Measurements from ENCODE around the gene LRBA.
"Not testable (repeated sequence)": the region's sequence is repeated elsewhere in the genome, so short reads cannot be mapped to it uniquely, and the experiment has no call there.

Gene LRBA

GRCh38 chr4:150546286-150546685 is 468.8 kb downstream of the LRBA start:
- no peak overlapping the region for H3K4me3 ChIP-seq (ENCODE audit: low read length)
- TF ChIP-seq, protein P1, sequence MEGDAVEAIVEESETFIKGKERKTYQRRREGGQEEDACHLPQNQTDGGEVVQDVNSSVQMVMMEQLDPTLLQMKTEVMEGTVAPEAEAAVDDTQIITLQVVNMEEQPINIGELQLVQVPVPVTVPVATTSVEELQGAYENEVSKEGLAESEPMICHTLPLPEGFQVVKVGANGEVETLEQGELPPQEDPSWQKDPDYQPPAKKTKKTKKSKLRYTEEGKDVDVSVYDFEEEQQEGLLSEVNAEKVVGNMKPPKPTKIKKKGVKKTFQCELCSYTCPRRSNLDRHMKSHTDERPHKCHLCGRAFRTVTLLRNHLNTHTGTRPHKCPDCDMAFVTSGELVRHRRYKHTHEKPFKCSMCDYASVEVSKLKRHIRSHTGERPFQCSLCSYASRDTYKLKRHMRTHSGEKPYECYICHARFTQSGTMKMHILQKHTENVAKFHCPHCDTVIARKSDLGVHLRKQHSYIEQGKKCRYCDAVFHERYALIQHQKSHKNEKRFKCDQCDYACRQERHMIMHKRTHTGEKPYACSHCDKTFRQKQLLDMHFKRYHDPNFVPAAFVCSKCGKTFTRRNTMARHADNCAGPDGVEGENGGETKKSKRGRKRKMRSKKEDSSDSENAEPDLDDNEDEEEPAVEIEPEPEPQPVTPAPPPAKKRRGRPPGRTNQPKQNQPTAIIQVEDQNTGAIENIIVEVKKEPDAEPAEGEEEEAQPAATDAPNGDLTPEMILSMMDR (conservative IDR thresholded peaks at IDR 0.05; ENCODE audit: low read length): no peak
- no peak for DNase-seq (ENCODE audit: low read depth)

DNA sequence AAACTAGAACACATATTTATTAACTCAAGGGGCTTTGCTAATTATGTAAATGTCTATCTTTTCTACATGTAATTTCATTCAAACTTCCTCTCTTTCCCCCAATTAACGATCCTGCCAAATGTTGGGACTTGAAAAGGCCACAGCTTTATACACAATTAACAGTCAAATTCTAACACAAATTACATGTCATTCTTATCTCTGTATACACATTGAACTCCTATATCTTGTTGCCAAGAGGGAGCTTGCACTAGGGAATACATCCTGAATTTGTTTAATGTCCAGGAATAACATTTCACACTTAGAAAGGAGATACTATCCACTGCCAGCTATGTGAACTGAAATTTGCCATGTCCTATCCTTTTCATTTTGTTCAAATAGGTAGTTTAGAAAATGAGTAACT is 472.0 kb downstream of the LRBA start:
- no peak for DNase-seq (ENCODE audit: low read depth)
- TF ChIP-seq, protein P1 (conservative IDR thresholded peaks at IDR 0.05; ENCODE audit: low read length): no peak

GRCh38 chr4:150541681-150542080 is 473.4 kb downstream of the LRBA start:
- no peak for DNase-seq (ENCODE audit: low read depth)
- no peak overlapping the region for H3K4me3 ChIP-seq (ENCODE audit: low read length)
- TF ChIP-seq, protein P1 (conservative IDR thresholded peaks at IDR 0.05; ENCODE audit: low read length): no peak

More for the DNA sequence above, 472.0 kb downstream of the LRBA start:
- H3K4me3 ChIP-seq (ENCODE audit: low read length): no peak overlapping the region

GRCh38 chr4:150540959-150541360 is 474.1 kb downstream of the LRBA start:
- H3K4me3 ChIP-seq (ENCODE audit: low read length): no peak overlapping the region
- TF ChIP-seq, protein P1 (conservative IDR thresholded peaks at IDR 0.05; ENCODE audit: low read length): no peak
- no peak for DNase-seq (ENCODE audit: low read depth)

GRCh38 chr4:150540536-150540935 is 474.5 kb downstream of the LRBA start:
- no peak for DNase-seq (ENCODE audit: low read depth)
- no peak overlapping the region for H3K4me3 ChIP-seq (ENCODE audit: low read length)
- TF ChIP-seq, protein P1 (conservative IDR thresholded peaks at IDR 0.05; ENCODE audit: low read length): no peak

DNA sequence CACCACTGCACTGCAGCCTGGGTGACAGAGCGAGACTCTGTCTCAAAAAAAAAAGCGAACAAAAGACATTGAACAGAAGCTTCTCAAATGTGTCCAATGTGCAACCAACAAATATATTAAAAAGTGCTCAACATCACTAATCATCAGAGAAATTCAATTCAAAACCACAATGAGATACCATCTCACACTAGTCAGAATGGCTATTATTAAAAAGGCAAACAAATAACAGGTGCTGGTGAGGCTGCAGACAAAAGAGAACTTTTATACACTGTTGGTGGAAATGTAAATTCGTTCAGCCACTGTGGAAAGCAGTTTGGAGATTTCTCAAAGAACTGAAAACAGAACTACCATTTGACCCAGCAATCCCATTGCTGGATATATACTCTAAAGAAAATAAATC is 477.2 kb downstream of the LRBA start:
- H3K4me3 ChIP-seq (ENCODE audit: low read length); DNase-seq (ENCODE audit: low read depth): not testable (repeated sequence)

DNA sequence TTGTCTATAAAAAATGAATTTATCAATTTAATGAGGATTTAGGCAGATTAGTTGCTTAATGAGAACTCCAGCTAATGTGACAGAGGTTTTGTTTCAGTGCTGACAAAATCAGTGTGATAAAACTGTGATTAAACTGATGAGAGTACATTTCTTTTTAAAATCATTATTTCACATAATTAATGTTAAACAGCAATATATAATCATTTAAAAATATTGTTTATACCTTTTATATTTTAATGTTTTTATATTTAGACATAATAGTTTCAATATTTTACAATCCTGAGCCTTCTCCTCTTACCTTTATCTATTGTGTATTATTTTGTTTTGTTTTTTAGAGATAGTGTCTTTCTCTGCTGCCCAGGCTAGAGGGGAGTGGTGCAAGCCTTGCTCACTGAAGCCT is 480.3 kb downstream of the LRBA start:
- no peak for DNase-seq (ENCODE audit: low read depth)

More for the DNA sequence above, 480.3 kb downstream of the LRBA start:
- no peak overlapping the region for H3K4me3 ChIP-seq (ENCODE audit: low read length)
- TF ChIP-seq, protein P1 (conservative IDR thresholded peaks at IDR 0.05; ENCODE audit: low read length): no peak
